GM12878 (cell line): ENCODE results near the gene PFKFB3. TPM values are rescaled to one million over a fixed set of nuclear protein-coding genes. Genes with fewer than 3 reads are reported as not detected.

Experiments used
- ATAC-seq: fragments of 200-7000 bp; cut with Tn5 transposase; 3 replicates; pipeline ENCODE4 v1.9.1; 2020; ENCODE audit warnings: mild to moderate bottlenecking, moderate library complexity
- BruUV-seq: library from RNA; stranded (reverse); fragments of 400-500 nt; replicated peaks from 2 replicates; lab custom pipeline; 2021; lab: Mats Ljungman, UMichigan
- CTCF ChIA-PET: fragments of 300-600 bp; sonication (Branson Sonifier 250); formaldehyde crosslinking; extraction: SDS; loops from one replicate; lab custom pipeline; 2021; ENCODE audit warnings: inconsistent platforms; lab: Yijun Ruan, JAX
- POLR2A ChIA-PET: fragments of 350-600 bp; formaldehyde crosslinking; extraction: SDS; loops from one replicate; lab custom pipeline; 2021; ENCODE audit warnings: inconsistent platforms; lab: Charles Lee
- RAD21 ChIA-PET: fragments of 300-600 bp; sonication (Branson Sonifier 250); formaldehyde crosslinking; loops from one replicate; lab custom pipeline; 2023; ENCODE audit warnings: antibody characterized with exemption; ENCODE audit not compliant: unreplicated experiment; lab: Charles Lee
- SMC1A ChIA-PET: fragments of 300-600 bp; sonication (Branson Sonifier 250); formaldehyde crosslinking; loops from one replicate; lab custom pipeline; 2023; ENCODE audit not compliant: unreplicated experiment, uncharacterized antibody; lab: Charles Lee
- DNase-seq: peaks from one replicate; pipeline ENCODE4 v3.0.0-alpha.2; 2011; ENCODE audit warnings: low read depth, low spot score
- FAIRE-seq: peaks from 3 replicates; lab custom pipeline; 2011; peaks lifted over from hg19 to GRCh38; lab: Jason Lieb, UNC
- H2AFZ ChIP-seq: 2 replicates; pipeline ENCODE4 v1.6.0; 2011; ENCODE audit warnings: low read depth, low read length, control low read depth; ENCODE audit not compliant: control insufficient read depth
- H3K27ac ChIP-seq: 2 replicates; pipeline ENCODE4 v1.5.1; 2011; ENCODE audit warnings: control low read depth; ENCODE audit not compliant: control insufficient read depth, insufficient read depth
- H3K27me3 ChIP-seq, 2 experiments: replicated peaks in 1 of 2; 2 replicates each; pipeline versions ENCODE4 v1.6.0 to v1.6.1; 2011; ENCODE audit warnings: low read length in 1 of 2; ENCODE audit not compliant: control insufficient read depth in 2 of 2, insufficient read depth in 2 of 2
- H3K36me3 ChIP-seq, 2 experiments: 2 replicates each; pipeline ENCODE4 v1.5.1; 2011; ENCODE audit warnings: low read length in 1 of 2; ENCODE audit not compliant: control insufficient read depth in 2 of 2, insufficient read depth in 2 of 2
- H3K4me1 ChIP-seq: 2 replicates; pipeline ENCODE4 v1.6.1; 2011; ENCODE audit warnings: mild to moderate bottlenecking, low read length, moderate library complexity, mixed read lengths; ENCODE audit not compliant: control insufficient read depth, insufficient read depth
- H3K4me2 ChIP-seq: 2 replicates; pipeline ENCODE4 v1.6.0; 2011; ENCODE audit warnings: control low read depth; ENCODE audit not compliant: control insufficient read depth, insufficient read depth
- H3K4me3 ChIP-seq: fragments of 200-600 bp; sonication (generic); 2 replicates; pipeline ENCODE4 v1.5.1; 2016
- H3K79me2 ChIP-seq: 2 replicates; pipeline ENCODE4 v1.6.0; 2011; ENCODE audit warnings: low read length; ENCODE audit not compliant: control insufficient read depth, insufficient read depth
- H3K9ac ChIP-seq: 2 replicates; pipeline ENCODE4 v1.8.0; 2011; ENCODE audit warnings: low read length, control low read depth, mixed read lengths; ENCODE audit not compliant: control insufficient read depth, insufficient read depth
- H3K9me3 ChIP-seq: replicated peaks from 3 replicates; pipeline ENCODE4 v1.5.1; 2011; ENCODE audit warnings: mild to moderate bottlenecking, low read length; ENCODE audit not compliant: control insufficient read depth, insufficient read depth
- H4K20me1 ChIP-seq: 2 replicates; pipeline ENCODE4 v1.6.0; 2011; ENCODE audit not compliant: control insufficient read depth, insufficient read depth
- CEBPB ChIP-seq, 2 experiments: fragments of 150-350 bp in 1 of 2; IDR thresholded peaks; 2 replicates each; pipeline ENCODE4 v1.6.1; 2012 to 2014; ENCODE audit warnings: low read depth in 2 of 2, low read length in 2 of 2, borderline replicate concordance in 1 of 2, inconsistent platforms in 1 of 2
- POLR2AphosphoS5 ChIP-seq: IDR thresholded peaks from 2 replicates; pipeline ENCODE4 v1.6.1; 2011; ENCODE audit warnings: mild to moderate bottlenecking, low read length, inconsistent platforms
- RB1 ChIP-seq: fragments of 450-650 bp; formaldehyde crosslinking; IDR thresholded peaks from 2 replicates; pipeline ENCODE4 v1.6.1; 2017; ENCODE audit warnings: mild to moderate bottlenecking, borderline replicate concordance
- SRF ChIP-seq, 2 experiments: IDR thresholded peaks; 2 replicates each; pipeline ENCODE4 v1.6.1; 2011; ENCODE audit warnings: low read depth in 2 of 2, low read length in 2 of 2, mild to moderate bottlenecking in 1 of 2, moderate library complexity in 1 of 2
- YY1 ChIP-seq: IDR thresholded peaks from 2 replicates; pipeline ENCODE4 v1.6.1; 2011; ENCODE audit warnings: low read depth, mild to moderate bottlenecking, low read length
- ZSCAN29 ChIP-seq: fragments of 450-650 bp; IDR thresholded peaks from 2 replicates; pipeline ENCODE4 v1.6.1; 2017; ENCODE audit warnings: mild to moderate bottlenecking, moderate library complexity
- WGBS: methylation state at CpG from one replicate; pipeline ENCODE4 v1.1.6; 2016; ENCODE audit warnings: low lambda C conversion rate; ENCODE audit not compliant: insufficient replicate concordance, insufficient coverage; ENCODE audit errors: missing lambda C conversion rate; 5-methylcytosine and 5-hydroxymethylcytosine counted together
- in situ Hi-C: fragments of 300-500 bp; cut with MboI; formaldehyde crosslinking; loops from 9 replicates; pipeline ENCODE4 v1.14.3; 2018; ENCODE audit warnings: mixed read lengths
- intact Hi-C: fragments of 100-400 bp; cut with micrococcal nuclease; formaldehyde crosslinking; loops from one replicate; pipeline ENCODE4 v1.14.2; 2022; ENCODE audit not compliant: unreplicated experiment
- polyA plus RNA-seq, 11 experiments: library from polyadenylated mRNA; depleted of rRNA in 4 of 11; unstranded in 6 of 11; stranded (reverse) in 5 of 11; fragments of >200 nt; fragmentation: Nextera tagmentation in 4 of 11; fragmentation: Illumina TruSeq in 1 of 11; extraction: Ambion mirVana in 4 of 11; extraction: Trizol in 1 of 11; gene quantifications; 1 replicate in 1 of 11; 2 replicates in 10 of 11; pipeline versions ENCODE4 v1.2.1 to v1.2.3, GENCODE V29; 2011 to 2016; ENCODE audit warnings: inconsistent platforms in 2 of 11, missing spikeins in 2 of 11, low read depth in 1 of 11
- total RNA-seq, 4 experiments: library from RNA; depleted of rRNA in 3 of 4; stranded (reverse); fragments of >200 nt in 3 of 4; fragmentation: Illumina TruSeq in 1 of 4; extraction: Trizol in 1 of 4; gene quantifications; 2 replicates each; pipeline versions ENCODE4 v1.2.1 to v1.2.3, GENCODE V29; 2013 to 2021
- TF ChIP-seq, protein P1 (sequence below): fragments of 450-650 bp; formaldehyde crosslinking; IDR thresholded peaks from 2 replicates; pipeline ENCODE4 v1.5.0; 2022; ENCODE audit warnings: mild to moderate bottlenecking, missing genetic modification characterization
- TF ChIP-seq, protein P2 (sequence below): IDR thresholded peaks from 2 replicates; pipeline ENCODE4 v1.6.1; 2011; ENCODE audit warnings: low read depth, mild to moderate bottlenecking, low read length, moderate library complexity, borderline replicate concordance; ENCODE audit errors: extremely low read depth
- TF ChIP-seq, protein P3 (sequence below): IDR thresholded peaks from 2 replicates; pipeline ENCODE4 v1.6.1; 2011; ENCODE audit warnings: borderline replicate concordance, low read depth, mild to moderate bottlenecking, moderate library complexity, mixed read lengths, low read length; ENCODE audit not compliant: insufficient read depth; ENCODE audit errors: extremely low read length

The PFKFB3 gene
- total and polyA plus RNA-seq, 10 of the 15 experiments (the other 5 are each of a cell fraction or from before 2014, with no cell fraction given), result 1.6 to 46.7 (median 13.7) TPM

DNA sequence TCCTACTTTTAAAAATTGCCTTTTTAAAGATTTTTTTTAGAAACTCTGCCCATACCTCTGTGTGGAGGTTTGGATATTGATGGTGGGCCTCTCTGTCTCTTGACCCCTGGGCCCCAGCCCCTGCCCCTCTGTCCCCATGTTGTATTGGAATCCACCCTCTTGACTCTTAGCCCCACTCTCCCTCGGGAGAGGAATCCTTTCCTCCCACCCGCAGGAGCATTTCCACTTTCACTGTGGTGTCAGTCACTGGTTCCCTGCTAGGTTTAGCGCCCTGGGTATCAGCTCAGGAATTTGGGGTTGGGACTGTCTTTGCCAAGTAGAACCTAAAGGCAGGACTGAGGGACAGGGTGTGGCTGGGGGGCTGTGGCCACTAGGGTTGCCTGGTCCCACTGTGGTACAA is 10.1 kb downstream of the PFKFB3 start:
- Histone ChIP-seq H3K9ac (no peak overlapping the region), H3K4me3 (no peak overlapping the region), H3K4me1 (no peaks in the 10 kb centered on the region), H4K20me1 (peaks cover 5% of the 10 kb centered on the region; the same call in 1 of the 2 replicates), H3K79me2 (peaks cover 4% of the 10 kb centered on the region), H3K27me3 (no peaks in the 10 kb centered on the region), H2AFZ (no peak overlapping the region), H3K4me2 (no peak overlapping the region), H3K27ac (no peak overlapping the region), H3K36me3 (peaks cover 17 to 24% of the 10 kb centered on the region in 2 experiments; a peak in 3 of 4 replicates), H3K9me3 (no peaks in the 10 kb centered on the region)
- ATAC-seq (no peak), DNase-seq (no peak), FAIRE-seq (no peak)
- no peak for TF ChIP-seq SRF (IDR thresholded peaks at IDR 0.05; ENCODE audit: low read depth in 2 of 2, low read length in 2 of 2)
- no peak for TF ChIP-seq POLR2AphosphoS5
- TF ChIP-seq, protein P1, sequence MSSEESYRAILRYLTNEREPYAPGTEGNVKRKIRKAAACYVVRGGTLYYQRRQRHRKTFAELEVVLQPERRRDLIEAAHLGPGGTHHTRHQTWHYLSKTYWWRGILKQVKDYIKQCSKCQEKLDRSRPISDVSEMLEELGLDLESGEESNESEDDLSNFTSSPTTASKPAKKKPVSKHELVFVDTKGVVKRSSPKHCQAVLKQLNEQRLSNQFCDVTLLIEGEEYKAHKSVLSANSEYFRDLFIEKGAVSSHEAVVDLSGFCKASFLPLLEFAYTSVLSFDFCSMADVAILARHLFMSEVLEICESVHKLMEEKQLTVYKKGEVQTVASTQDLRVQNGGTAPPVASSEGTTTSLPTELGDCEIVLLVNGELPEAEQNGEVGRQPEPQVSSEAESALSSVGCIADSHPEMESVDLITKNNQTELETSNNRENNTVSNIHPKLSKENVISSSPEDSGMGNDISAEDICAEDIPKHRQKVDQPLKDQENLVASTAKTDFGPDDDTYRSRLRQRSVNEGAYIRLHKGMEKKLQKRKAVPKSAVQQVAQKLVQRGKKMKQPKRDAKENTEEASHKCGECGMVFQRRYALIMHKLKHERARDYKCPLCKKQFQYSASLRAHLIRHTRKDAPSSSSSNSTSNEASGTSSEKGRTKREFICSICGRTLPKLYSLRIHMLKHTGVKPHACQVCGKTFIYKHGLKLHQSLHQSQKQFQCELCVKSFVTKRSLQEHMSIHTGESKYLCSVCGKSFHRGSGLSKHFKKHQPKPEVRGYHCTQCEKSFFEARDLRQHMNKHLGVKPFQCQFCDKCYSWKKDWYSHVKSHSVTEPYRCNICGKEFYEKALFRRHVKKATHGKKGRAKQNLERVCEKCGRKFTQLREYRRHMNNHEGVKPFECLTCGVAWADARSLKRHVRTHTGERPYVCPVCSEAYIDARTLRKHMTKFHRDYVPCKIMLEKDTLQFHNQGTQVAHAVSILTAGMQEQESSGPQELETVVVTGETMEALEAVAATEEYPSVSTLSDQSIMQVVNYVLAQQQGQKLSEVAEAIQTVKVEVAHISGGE (CRISPR knock-in tag), result no peak
- TF ChIP-seq, protein P2, sequence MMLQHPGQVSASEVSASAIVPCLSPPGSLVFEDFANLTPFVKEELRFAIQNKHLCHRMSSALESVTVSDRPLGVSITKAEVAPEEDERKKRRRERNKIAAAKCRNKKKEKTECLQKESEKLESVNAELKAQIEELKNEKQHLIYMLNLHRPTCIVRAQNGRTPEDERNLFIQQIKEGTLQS, result no peak
- TF ChIP-seq ZSCAN29, result no peak
- TF ChIP-seq CEBPB (IDR thresholded peaks at IDR 0.05; ENCODE audit: borderline replicate concordance in 1 of 2, low read depth in 2 of 2, low read length in 2 of 2), result no peak
- TF ChIP-seq YY1, result no peak
- TF ChIP-seq, protein P3, sequence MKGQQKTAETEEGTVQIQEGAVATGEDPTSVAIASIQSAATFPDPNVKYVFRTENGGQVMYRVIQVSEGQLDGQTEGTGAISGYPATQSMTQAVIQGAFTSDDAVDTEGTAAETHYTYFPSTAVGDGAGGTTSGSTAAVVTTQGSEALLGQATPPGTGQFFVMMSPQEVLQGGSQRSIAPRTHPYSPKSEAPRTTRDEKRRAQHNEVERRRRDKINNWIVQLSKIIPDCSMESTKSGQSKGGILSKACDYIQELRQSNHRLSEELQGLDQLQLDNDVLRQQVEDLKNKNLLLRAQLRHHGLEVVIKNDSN, result no peak
- no peak for TF ChIP-seq RB1
- in situ Hi-C loops, result no loop called here
- ChIA-PET CTCF (interaction anchor here (1.8 to 3.0 kb wide), 2 partner anchors 11 to 189 kb away, joined by 4 to 10 read pairs; partner anchors contain the start of gene PFKFB3), SMC1A (no interaction called here), RAD21 (no interaction called here), POLR2A (no interaction called here)
- BruUV-seq, result no TSS peak
- 53% methylated on average over 3 of the region's 3 CpGs for WGBS
- intact Hi-C loops, result no loop called here
